ENCODE data around the gene MAPRE3.
A peak's percentile ranks its signal among the peaks of the same experiment; 100 is the strongest.
"Not testable (repeated sequence)": the region's sequence is repeated elsewhere in the genome, so short reads cannot be mapped to it uniquely, and the experiment has no call there.

The MAPRE3 gene

DNA sequence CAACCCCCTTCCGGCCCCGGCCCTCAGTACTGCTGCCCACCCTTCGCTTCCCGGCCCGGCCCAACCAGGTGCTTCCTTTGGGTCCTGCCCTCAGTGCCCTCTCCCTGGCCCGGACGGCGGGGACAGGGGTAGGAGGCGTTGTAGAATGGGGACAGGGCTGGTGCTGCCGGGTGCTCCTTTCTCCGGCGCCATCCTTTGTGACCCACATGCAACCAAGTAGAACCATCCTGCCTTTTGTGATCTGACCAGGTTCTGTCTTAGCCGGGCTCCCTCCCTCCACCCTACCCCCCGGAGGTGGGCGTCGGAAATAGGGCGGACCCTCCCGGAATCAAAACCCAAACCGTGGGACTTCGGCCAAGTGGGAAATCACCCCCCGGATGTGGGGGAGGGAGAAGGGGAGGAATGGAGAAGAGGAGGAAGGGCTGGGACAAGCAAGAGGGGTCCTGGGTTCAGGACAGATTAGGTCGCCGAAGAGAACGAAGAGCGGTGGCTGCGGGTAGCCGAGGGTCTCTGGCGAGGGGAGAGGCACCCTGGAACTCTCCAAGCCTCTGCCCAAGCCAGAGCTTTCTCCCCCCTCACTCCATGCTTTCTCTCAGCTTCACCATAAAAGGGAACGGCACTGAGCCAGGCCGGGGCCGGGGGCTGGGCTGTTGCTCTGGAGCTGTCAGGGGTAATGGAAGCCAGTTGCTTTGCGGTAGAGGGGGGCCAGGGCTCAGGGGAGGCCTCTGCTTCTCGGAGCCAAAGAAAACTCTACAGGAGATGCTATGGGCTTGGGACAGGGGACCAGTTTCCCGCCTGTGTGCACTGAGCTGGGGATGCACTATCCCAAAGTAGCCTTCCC, 101.8 kb downstream of the MAPRE3 start:
- peak overlapping the region; percentile 85 for H3K27ac ChIP-seq
- TF ChIP-seq, protein P1, sequence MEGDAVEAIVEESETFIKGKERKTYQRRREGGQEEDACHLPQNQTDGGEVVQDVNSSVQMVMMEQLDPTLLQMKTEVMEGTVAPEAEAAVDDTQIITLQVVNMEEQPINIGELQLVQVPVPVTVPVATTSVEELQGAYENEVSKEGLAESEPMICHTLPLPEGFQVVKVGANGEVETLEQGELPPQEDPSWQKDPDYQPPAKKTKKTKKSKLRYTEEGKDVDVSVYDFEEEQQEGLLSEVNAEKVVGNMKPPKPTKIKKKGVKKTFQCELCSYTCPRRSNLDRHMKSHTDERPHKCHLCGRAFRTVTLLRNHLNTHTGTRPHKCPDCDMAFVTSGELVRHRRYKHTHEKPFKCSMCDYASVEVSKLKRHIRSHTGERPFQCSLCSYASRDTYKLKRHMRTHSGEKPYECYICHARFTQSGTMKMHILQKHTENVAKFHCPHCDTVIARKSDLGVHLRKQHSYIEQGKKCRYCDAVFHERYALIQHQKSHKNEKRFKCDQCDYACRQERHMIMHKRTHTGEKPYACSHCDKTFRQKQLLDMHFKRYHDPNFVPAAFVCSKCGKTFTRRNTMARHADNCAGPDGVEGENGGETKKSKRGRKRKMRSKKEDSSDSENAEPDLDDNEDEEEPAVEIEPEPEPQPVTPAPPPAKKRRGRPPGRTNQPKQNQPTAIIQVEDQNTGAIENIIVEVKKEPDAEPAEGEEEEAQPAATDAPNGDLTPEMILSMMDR (conservative IDR thresholded peaks at IDR 0.05) = no peak

- no peak overlapping the region for H3K27ac ChIP-seq
- TF ChIP-seq, protein P1 (conservative IDR thresholded peaks at IDR 0.05) = no peak
Measured at GRCh38 chr2:27072920-27073319, 102.5 kb downstream of the MAPRE3 start.

DNA sequence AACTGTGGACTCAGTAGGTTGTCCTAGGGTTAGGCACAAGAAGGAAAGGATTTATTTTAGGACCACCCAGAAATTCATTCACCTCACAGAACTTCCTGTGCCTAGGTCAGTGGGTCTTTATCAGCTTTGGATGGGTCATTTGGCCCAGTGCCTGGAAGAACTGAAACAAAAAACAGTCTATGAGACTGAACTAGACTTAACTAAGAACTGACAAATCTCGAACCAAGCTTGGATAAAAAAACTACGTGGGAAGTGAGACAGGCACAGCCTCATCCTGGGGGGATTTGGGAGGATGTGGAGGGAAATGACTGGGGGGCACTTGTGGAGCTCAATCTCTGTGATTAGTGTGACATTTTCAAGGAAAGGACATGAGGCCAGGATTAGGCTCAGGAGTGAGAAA, 103.3 kb downstream of the MAPRE3 start:
- no peak overlapping the region for H3K27ac ChIP-seq
- TF ChIP-seq, protein P1 (conservative IDR thresholded peaks at IDR 0.05) = no peak

DNA sequence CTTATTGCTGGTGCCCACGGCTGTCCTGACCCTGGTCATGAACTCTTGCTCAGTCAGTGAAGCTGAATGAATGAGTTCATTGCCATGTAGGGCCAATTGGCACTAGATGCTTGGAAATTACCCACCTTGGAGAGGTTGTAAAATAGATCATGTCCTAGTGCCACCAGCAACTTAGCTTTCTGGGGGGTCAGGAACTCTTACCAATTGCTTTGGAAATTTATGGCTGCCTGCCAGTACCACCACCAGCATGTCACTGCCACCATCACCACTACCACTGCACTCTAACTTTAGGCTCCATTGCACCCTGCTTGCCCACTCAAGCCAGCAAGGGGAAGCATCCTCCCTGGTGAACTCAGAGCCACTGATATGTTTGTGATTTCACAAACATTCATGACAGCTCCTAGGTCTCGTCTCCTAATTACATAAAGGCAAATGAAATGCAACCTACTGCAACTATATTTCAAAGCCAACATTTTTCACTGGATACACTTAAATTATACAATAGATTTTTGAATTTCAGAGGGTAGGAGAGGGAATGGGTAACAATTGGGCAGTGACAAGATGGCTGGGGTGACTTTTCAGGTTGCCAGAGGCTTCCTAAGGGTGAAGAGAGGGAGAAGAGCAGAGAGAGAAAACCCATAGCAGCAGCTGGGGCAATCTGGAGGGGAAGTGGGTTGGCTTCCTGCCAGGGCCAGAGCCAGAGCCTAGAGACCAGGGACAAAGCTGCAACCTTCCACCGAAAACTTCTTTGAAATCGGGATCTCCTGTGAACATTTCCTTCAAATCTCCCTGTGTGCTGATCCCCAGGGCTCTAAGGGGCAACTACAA, 104.5 kb downstream of the MAPRE3 start:
- TF ChIP-seq, protein P1 (conservative IDR thresholded peaks at IDR 0.05) = no peak
- no peak overlapping the region for H3K27ac ChIP-seq

- not testable (repeated sequence) for H3K27ac ChIP-seq
Measured at GRCh38 chr2:27075566-27075871, 105.1 kb downstream of the MAPRE3 start.

- H3K27ac ChIP-seq = no peak overlapping the region
- TF ChIP-seq, protein P1 (conservative IDR thresholded peaks at IDR 0.05) = no peak
Measured at GRCh38 chr2:27076323-27076722, 105.9 kb downstream of the MAPRE3 start.

Measured in VCaP (cell line).